ENCODE results near the gene CWC27. TPM values are rescaled to one million over a fixed set of nuclear protein-coding genes. Genes with fewer than 3 reads are reported as not detected.

CWC27 gene
- total and polyA plus RNA-seq, 9 of the 15 experiments (the other 6 are each of a cell fraction or from before 2014, with no cell fraction given), result 19.7 to 49.3 (median 38.3) TPM

DNA sequence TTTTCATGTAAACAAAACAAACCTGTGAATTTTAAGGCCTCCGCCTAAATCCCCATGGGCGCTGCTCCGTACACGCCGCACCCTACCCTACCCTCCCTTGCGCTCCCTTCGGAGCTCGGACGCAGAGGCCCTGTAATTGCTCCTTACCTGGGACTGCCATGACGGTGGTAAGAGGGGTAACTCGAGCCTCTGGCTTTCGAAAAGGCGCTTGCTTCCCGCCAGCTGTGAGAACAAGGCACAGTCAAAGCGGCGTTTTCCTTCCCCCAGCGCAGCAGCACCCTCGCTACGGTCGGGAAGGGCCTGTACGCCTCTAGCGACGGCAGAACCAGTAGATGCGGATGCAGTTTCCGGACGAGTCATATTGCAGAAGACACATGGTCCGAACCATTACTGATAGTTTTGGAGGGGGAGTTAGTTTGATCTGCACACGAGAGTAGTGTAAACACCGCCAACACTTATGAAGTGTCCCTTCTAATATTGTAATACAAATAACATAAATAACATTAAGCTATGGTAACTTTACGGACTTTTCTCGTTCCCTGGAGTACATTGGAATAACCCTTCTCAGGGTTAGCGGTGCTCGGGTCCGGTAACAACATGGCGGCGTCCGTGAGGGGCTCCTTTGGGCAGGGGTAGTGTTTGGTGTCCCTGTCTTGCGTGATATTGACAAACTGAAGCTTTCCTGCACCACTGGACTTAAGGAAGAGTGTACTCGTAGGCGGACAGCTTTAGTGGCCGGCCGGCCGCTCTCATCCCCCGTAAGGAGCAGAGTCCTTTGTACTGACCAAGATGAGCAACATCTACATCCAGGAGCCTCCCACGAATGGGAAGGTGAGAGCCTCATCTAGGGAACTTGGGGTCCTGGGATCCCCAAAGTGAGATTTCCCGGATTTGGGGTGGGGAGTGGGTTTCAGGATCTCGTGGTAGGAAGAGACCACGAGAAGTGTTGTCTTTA lies at the start of gene CWC27, which contains the start of gene SREK1IP1 (continued):
- TF ChIP-seq, protein P1, sequence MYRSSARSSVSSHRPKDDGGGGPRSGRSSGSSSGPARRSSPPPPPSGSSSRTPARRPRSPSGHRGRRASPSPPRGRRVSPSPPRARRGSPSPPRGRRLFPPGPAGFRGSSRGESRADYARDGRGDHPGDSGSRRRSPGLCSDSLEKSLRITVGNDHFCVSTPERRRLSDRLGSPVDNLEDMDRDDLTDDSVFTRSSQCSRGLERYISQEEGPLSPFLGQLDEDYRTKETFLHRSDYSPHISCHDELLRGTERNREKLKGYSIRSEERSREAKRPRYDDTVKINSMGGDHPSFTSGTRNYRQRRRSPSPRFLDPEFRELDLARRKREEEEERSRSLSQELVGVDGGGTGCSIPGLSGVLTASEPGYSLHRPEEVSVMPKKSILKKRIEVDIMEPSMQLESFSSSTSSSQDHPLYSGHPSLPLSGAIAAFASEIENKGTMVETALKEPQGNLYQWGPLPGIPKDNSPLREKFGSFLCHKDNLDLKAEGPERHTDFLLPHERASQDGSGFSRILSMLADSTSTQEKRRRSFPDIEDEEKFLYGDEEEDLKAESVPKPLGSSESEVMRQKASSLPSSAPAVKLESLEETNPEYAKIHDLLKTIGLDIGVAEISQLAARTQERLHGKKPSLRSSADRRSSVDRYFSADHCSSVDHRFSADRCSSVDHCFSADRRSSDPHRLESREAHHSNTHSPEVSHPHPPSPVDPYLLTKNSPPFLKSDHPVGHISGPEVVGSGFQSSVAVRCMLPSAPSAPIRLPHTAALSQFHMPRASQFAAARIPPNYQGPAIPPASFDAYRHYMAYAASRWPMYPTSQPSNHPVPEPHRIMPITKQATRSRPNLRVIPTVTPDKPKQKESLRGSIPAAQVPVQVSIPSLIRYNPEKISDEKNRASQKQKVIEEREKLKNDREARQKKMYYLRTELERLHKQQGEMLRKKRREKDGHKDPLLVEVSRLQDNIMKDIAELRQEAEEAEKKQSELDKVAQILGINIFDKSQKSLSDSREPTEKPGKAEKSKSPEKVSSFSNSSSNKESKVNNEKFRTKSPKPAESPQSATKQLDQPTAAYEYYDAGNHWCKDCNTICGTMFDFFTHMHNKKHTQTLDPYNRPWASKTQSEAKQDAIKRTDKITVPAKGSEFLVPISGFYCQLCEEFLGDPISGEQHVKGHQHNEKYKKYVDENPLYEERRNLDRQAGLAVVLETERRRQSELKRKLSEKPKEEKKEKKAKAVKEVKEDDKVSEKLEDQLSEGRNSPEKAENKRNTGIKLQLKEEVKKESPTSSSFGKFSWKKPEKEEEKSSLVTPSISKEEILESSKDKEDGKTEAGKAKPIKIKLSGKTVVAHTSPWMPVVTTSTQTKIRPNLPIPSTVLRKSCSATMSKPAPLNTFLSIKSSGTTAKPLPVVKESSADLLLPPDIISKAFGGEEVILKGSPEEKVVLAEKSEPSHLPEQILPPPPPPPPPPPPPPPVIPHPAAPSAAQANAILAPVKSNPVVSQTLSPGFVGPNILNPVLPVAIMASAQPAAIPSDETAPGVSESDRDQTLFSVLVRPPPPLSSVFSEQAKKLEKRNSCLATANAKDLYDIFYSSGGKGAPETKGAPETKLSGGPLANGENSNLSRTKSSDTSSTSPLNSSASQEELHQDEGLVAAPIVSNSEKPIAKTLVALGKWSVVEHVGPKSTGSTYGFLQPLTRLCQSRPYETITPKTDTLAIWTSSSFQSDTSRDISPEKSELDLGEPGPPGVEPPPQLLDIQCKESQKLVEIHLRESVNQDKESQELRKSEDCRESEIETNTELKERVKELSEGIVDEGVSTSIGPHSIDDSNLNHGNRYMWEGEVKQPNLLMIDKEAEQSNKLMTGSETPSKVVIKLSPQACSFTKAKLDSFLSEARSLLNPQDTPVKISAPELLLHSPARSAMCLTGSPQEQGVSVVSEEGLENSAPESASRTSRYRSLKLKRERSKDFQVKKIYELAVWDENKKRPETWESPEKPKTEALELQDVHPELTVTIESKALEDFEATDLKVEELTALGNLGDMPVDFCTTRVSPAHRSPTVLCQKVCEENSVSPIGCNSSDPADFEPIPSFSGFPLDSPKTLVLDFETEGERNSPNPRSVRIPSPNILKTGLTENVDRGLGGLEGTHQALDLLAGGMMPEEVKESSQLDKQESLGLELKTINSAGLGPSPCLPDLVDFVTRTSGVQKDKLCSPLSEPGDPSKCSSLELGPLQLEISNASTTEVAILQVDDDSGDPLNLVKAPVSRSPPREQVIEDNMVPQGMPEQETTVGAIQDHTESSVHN (IDR thresholded peaks at IDR 0.05; ENCODE audit: borderline replicate concordance in 1 of 2, low read depth in 1 of 2), result no peak
- TF ChIP-seq PHB2 (IDR thresholded peaks at IDR 0.05; ENCODE audit: low read depth) (no peak), HNRNPUL1 (IDR thresholded peaks at IDR 0.05; ENCODE audit: low read length) (no peak), EP400 (IDR thresholded peaks at IDR 0.05) (peak; percentile 83), PREB (CRISPR knock-in tag; IDR thresholded peaks at IDR 0.05) (no peak), HMGN3 (IDR thresholded peaks at IDR 0.05; ENCODE audit: borderline replicate concordance, extremely low read depth, insufficient read length, low read depth, low read length) (no peak), RAD51 (IDR thresholded peaks at IDR 0.05; ENCODE audit: borderline replicate concordance, low read depth) (0 out of 2 replicates have a peak, but pooled peaks have one; percentile 7), HDAC8 (tag; IDR thresholded peaks at IDR 0.05) (no peak), CHD1 (IDR thresholded peaks at IDR 0.05; ENCODE audit: low read length) (no peak), ZNF507 (tag; conservative IDR thresholded peaks at IDR 0.05) (no peak), HMBOX1 (IDR thresholded peaks at IDR 0.05) (no peak)
- TF ChIP-seq, protein P2, sequence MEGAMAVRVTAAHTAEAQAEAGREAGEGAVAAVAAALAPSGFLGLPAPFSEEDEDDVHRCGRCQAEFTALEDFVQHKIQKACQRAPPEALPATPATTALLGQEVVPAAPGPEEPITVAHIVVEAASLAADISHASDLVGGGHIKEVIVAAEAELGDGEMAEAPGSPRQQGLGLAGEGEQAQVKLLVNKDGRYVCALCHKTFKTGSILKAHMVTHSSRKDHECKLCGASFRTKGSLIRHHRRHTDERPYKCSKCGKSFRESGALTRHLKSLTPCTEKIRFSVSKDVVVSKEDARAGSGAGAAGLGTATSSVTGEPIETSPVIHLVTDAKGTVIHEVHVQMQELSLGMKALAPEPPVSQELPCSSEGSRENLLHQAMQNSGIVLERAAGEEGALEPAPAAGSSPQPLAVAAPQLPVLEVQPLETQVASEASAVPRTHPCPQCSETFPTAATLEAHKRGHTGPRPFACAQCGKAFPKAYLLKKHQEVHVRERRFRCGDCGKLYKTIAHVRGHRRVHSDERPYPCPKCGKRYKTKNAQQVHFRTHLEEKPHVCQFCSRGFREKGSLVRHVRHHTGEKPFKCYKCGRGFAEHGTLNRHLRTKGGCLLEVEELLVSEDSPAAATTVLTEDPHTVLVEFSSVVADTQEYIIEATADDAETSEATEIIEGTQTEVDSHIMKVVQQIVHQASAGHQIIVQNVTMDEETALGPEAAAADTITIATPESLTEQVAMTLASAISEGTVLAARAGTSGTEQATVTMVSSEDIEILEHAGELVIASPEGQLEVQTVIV (CRISPR knock-in tag; IDR thresholded peaks at IDR 0.05; ENCODE audit: borderline replicate concordance), result no peak

All from K562 (cell line).